Transverse colon (tissue), 4 donors: ENCODE results near the gene SYNE1.

ENCODE experiments used
- POLR2AphosphoS5 ChIP-seq, 3 donors: sonication (generic); formaldehyde crosslinking; IDR thresholded peaks; one replicate each; pipeline ENCODE4 v1.6.1; 2016; ENCODE audit warnings: antibody characterized with exemption in 3 of 3
- TF ChIP-seq, protein P1 (sequence below), 5 experiments: fragments of 200-600 bp in 3 of 5; fragments of 450-650 bp in 2 of 5; sonication (generic) in 3 of 5; IDR thresholded peaks; 1 replicate in 2 of 5; 2 replicates in 3 of 5; pipeline ENCODE4 v1.5.1; 2016 to 2017; ENCODE audit warnings: antibody characterized with exemption in 5 of 5, inconsistent platforms in 3 of 5, mild to moderate bottlenecking in 2 of 5, moderate library complexity in 1 of 5

- TF ChIP-seq, protein P1, sequence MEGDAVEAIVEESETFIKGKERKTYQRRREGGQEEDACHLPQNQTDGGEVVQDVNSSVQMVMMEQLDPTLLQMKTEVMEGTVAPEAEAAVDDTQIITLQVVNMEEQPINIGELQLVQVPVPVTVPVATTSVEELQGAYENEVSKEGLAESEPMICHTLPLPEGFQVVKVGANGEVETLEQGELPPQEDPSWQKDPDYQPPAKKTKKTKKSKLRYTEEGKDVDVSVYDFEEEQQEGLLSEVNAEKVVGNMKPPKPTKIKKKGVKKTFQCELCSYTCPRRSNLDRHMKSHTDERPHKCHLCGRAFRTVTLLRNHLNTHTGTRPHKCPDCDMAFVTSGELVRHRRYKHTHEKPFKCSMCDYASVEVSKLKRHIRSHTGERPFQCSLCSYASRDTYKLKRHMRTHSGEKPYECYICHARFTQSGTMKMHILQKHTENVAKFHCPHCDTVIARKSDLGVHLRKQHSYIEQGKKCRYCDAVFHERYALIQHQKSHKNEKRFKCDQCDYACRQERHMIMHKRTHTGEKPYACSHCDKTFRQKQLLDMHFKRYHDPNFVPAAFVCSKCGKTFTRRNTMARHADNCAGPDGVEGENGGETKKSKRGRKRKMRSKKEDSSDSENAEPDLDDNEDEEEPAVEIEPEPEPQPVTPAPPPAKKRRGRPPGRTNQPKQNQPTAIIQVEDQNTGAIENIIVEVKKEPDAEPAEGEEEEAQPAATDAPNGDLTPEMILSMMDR (IDR thresholded peaks at IDR 0.05) = no peak
- no peak for TF ChIP-seq POLR2AphosphoS5 (IDR thresholded peaks at IDR 0.05)
These were observed 164.8 kb downstream of the SYNE1 start for GRCh38 chr6:152472325-152472724.
